Nephron progenitor cell (in vitro differentiated cells): ENCODE results near the gene DNER.

ENCODE experiments used
- DNase-seq: peaks from one replicate; pipeline ENCODE4 v3.0.0; 2021
- H3K27ac Mint-ChIP-seq: 2 replicates; pipeline ENCODE4 v1.8.0; 2021; ENCODE audit warnings: mild to moderate bottlenecking, moderate library complexity, mixed read lengths
- H3K27me3 Mint-ChIP-seq: 2 replicates; pipeline ENCODE4 v1.8.0; 2021; ENCODE audit warnings: mild to moderate bottlenecking, low read depth, mixed read lengths; ENCODE audit not compliant: poor library complexity
- H3K36me3 Mint-ChIP-seq: 2 replicates; pipeline ENCODE4 v1.8.0; 2021; ENCODE audit warnings: low read depth, mixed read lengths
- H3K4me1 Mint-ChIP-seq: 2 replicates; pipeline ENCODE4 v1.8.0; 2021; ENCODE audit warnings: mixed read lengths
- H3K4me3 Mint-ChIP-seq: 2 replicates; pipeline ENCODE4 v1.8.0; 2021; ENCODE audit warnings: mild to moderate bottlenecking, moderate library complexity, mixed read lengths
- H3K9me3 Mint-ChIP-seq: 2 replicates; pipeline ENCODE4 v1.8.0; 2021; ENCODE audit warnings: mild to moderate bottlenecking, moderate library complexity, mixed read lengths
- CTCF ChIP-seq: fragments of 200-600 bp; sonication (generic); IDR thresholded peaks from 2 replicates; pipeline ENCODE4 v1.5.0; 2021; ENCODE audit warnings: antibody characterized with exemption

The DNER gene

DNA sequence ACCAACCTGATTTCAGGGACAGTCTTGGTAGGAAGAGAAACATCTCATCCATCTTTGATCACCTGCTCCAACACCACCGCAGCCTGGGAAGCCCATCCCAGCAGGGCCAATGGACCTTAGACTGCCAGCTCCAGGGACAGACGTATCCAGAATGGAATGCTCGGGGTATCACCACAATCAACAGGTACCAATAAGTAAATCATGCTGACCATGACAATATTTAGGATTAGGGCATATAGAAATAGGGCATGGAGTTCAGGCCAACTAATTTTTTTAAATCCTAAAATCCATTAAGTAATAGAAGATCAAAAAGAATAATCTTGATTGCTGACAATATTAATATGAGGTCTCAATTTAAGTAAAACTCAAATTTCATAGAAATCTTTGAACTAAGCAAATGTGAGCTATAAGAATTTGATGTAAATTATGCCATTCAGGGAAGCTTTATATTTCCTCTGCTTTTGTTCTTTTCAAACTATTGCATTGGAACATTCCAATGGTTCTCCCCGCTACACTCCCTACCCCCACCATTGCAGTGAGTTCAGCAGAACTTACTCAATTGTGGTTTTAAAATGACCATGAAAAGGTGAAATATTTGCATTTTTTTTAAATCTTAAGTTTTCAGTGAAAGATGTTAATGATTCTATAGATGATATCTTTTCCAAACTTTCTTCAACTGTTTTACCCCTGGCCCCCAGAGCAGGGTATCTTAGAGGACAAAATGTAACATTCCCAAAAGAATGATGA, 138.6 kb downstream of the DNER start:
- no peak overlapping the region for H3K4me3 Mint-ChIP-seq
- no peaks in the 10 kb centered on the region for H3K4me1 Mint-ChIP-seq
- no peaks in the 10 kb centered on the region for H3K36me3 Mint-ChIP-seq
- no peaks in the 10 kb centered on the region for H3K9me3 Mint-ChIP-seq
- TF ChIP-seq CTCF = no peak
- peaks cover 6% of the 10 kb centered on the region for H3K27me3 Mint-ChIP-seq
- DNase-seq = no peak
- H3K27ac Mint-ChIP-seq = no peak overlapping the region

GRCh38 chr2:229572507-229573271, 141.7 kb downstream of the DNER start:
- H3K27ac Mint-ChIP-seq = no peak overlapping the region
- no peaks in the 10 kb centered on the region for H3K36me3 Mint-ChIP-seq
- no peak for TF ChIP-seq CTCF
- H3K27me3 Mint-ChIP-seq = peaks cover 2% of the 10 kb centered on the region
- no peaks in the 10 kb centered on the region for H3K9me3 Mint-ChIP-seq
- H3K4me3 Mint-ChIP-seq = no peak overlapping the region
- DNase-seq = no peak
- no peaks in the 10 kb centered on the region for H3K4me1 Mint-ChIP-seq

DNA sequence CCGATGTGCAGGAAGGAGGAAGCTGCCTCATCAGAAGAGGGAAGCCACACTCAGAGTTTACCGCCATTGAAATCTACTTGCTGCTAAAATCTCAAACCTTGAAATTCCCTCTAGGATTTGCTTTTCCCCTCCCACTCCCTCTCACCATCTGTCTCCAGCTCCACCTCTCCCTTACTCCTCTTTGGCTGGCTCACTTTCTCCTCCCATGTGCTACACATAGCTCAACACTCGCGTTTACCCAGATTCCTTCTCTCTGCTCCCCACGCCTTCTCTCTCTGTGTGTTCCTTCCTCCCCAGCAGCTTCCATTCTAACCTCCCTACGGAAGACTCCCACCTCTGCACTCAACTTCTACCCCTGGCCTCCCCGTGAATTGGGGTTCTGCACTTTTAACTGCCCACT, 143.1 kb downstream of the DNER start:
- no peak for DNase-seq
- H3K4me1 Mint-ChIP-seq = no peaks in the 10 kb centered on the region
- H3K9me3 Mint-ChIP-seq = no peaks in the 10 kb centered on the region
- H3K27ac Mint-ChIP-seq = no peak overlapping the region
- TF ChIP-seq CTCF = no peak
- H3K4me3 Mint-ChIP-seq = no peak overlapping the region
- H3K27me3 Mint-ChIP-seq = peaks cover 4% of the 10 kb centered on the region
- H3K36me3 Mint-ChIP-seq = no peaks in the 10 kb centered on the region

DNA sequence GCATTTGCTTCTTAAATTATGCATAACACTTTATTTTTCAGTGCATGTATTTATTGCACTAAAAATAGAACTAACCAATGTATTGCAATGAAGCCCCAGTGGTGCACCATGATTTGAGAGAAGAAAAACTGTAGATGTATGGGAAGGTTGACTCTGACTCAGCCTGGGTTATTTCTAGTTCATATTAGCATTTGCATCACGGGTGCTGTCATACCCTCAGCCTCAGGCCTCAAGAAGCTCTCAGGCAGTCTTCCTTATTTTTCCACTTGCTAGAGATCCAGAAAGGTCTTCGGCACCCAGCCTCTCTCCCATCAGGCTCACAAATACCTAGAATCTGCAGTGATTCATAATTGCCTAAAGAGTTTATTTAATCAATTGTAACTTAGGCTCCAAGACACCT, 148.0 kb downstream of the DNER start:
- no peaks in the 10 kb centered on the region for H3K36me3 Mint-ChIP-seq
- no peak for TF ChIP-seq CTCF
- no peak overlapping the region for H3K4me3 Mint-ChIP-seq
- no peaks in the 10 kb centered on the region for H3K4me1 Mint-ChIP-seq
- no peaks in the 10 kb centered on the region for H3K9me3 Mint-ChIP-seq
- no peak overlapping the region for H3K27ac Mint-ChIP-seq
- no peak for DNase-seq
- peaks cover 11% of the 10 kb centered on the region for H3K27me3 Mint-ChIP-seq

DNA sequence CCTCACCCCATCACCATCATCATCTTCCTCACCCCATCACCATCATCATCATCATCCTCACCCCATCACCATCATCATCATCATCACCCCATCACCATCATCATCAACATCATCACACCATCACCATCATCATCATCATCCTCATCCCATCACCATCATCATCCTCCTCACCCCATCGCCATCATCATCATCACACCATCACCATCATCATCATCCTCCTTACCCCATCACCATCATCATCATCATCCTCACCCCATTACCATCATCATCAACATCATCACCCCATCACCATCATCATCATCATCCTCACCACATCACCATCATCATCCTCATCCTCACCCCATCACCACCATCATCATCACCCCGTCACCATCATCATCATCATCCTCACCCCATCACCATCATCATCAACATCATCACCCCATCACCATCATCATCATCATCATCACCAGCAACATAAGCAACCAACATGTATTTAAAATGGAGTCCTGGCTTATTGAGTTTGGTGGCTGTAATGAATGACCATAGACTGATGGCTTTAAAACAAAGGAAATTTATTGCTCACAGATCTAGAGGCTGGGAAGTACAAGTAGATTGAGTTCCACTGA, 150.0 kb downstream of the DNER start:
- H3K36me3 Mint-ChIP-seq = no peaks in the 10 kb centered on the region
- TF ChIP-seq CTCF = no peak
- H3K27ac Mint-ChIP-seq = no peak overlapping the region

More for the DNA sequence above, 150.0 kb downstream of the DNER start:
- Mint-ChIP-seq H3K4me3 (no peak overlapping the region), H3K9me3 (no peaks in the 10 kb centered on the region), H3K27me3 (peaks cover 15% of the 10 kb centered on the region), H3K4me1 (no peaks in the 10 kb centered on the region)
- no peak for DNase-seq
